Fibroblast of the aortic adventitia (primary cell): ENCODE data around the gene FAM210A. TPM values are rescaled to one million over a fixed set of nuclear protein-coding genes. Genes with fewer than 3 reads are reported as not detected.

Source experiments
- DNase-seq: peaks from one replicate; pipeline ENCODE4 v3.0.0-alpha.2; 2010; ENCODE audit warnings: low read depth
- H3K4me3 ChIP-seq: 2 replicates; pipeline ENCODE4 v1.5.1; 2011; ENCODE audit warnings: low read depth, mild to moderate bottlenecking, control low read depth, low read length, moderate library complexity
- CTCF ChIP-seq: IDR thresholded peaks from 2 replicates; pipeline ENCODE4 v1.5.1; 2011; ENCODE audit warnings: mild to moderate bottlenecking, low read length, control low read depth, inconsistent platforms; ENCODE audit not compliant: insufficient read depth
- total RNA-seq: library from RNA; depleted of rRNA; stranded (reverse); fragments of >200 nt; gene quantifications from 2 replicates; pipeline ENCODE4 v1.2.3, GENCODE V29; 2012; ENCODE audit warnings: low replicate concordance

The FAM210A gene
- total RNA-seq = 6.2 and 24.5 TPM in 2 replicates

GRCh38 chr18:13726232-13726971 is at the start of gene FAM210A, which contains the start of gene RNMT:
FAM210A (minus strand) TSS chr18:13726558; CDS start chr18:13682077, 44,481 bp downstream.
RNMT (plus strand) TSS chr18:13726673; CDS start chr18:13731518, 4,845 bp downstream.
- peak within 1 kb of the TSS; percentile 80 for H3K4me3 ChIP-seq
- no peak for TF ChIP-seq CTCF
- peak; percentile 94 for DNase-seq

- no peak for DNase-seq
- H3K4me3 ChIP-seq = no peak overlapping the region
- no peak for TF ChIP-seq CTCF
Observed at GRCh38 chr18:13775058-13775457, 48.7 kb upstream of the FAM210A start.

GRCh38 chr18:13762690-13763439 is 36.5 kb upstream of the FAM210A start:
- H3K4me3 ChIP-seq = no peak overlapping the region
- no peak for TF ChIP-seq CTCF
- DNase-seq = no peak

GRCh38 chr18:13760047-13760446 is 33.7 kb upstream of the FAM210A start:
- no peak for DNase-seq
- TF ChIP-seq CTCF = no peak

GRCh38 chr18:13758622-13759021 is 32.3 kb upstream of the FAM210A start:
- no peak for DNase-seq
- no peak overlapping the region for H3K4me3 ChIP-seq
- TF ChIP-seq CTCF = no peak

More at GRCh38 chr18:13760047-13760446, 33.7 kb upstream of the FAM210A start:
- no peak overlapping the region for H3K4me3 ChIP-seq

GRCh38 chr18:13756671-13757070 is 30.3 kb upstream of the FAM210A start:
- H3K4me3 ChIP-seq = no peak overlapping the region
- DNase-seq = no peak
- no peak for TF ChIP-seq CTCF
